Stimulated activated CD8-positive, alpha-beta memory T cell treated with anti-CD3 and anti-CD28 coated beads, Interleukin-7, amount 100 ng/mL, for 48 hours (primary cell): ENCODE data around the gene STT3B.
"Not testable (repeated sequence)": the region's sequence is repeated elsewhere in the genome, so short reads cannot be mapped to it uniquely, and the experiment has no call there.

Experiments
- DNase-seq, 2 donors: peaks; one replicate each; pipeline ENCODE4 v3.0.0-alpha.2; 2020; ENCODE audit warnings: low read depth in 1 of 2; ENCODE audit errors: extremely low read depth in 1 of 2

Gene STT3B

DNA sequence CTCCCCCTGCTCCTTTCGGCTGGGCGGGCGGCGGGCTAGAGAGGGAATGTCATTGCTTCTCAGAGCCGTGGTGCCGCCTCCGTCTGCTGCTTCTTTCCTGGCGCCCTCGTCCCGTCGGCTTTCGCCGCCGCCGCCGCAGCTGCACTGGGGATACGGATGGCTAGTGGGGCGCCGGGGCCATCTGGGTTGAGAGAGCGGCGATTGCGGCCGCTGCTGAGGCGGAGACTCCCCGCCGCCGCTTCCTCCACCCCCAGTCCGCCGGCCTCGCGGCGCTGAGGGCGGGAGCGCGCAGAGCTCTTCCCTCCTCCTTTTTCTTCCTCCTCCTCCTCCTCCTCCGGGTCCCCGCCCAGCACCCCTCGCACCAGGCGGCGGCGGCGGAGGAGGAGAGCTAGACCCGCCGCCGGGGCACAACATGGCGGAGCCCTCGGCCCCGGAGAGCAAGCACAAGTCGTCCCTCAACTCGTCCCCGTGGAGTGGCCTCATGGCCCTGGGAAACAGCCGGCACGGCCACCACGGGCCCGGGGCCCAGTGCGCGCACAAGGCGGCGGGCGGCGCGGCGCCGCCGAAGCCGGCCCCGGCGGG is at the start of gene STT3B:
TSS of gene STT3B (plus strand) at position 339 of the 582 bp plus-strand sequence. CDS start at position 413, 74 bp downstream.
- peak; percentile 67 to 71 for DNase-seq

GRCh38 chr3:31483776-31484175 is 48.9 kb upstream of the STT3B start:
- no peak for DNase-seq

GRCh38 chr3:31485196-31485595 is 47.5 kb upstream of the STT3B start:
- DNase-seq, result no peak

DNA sequence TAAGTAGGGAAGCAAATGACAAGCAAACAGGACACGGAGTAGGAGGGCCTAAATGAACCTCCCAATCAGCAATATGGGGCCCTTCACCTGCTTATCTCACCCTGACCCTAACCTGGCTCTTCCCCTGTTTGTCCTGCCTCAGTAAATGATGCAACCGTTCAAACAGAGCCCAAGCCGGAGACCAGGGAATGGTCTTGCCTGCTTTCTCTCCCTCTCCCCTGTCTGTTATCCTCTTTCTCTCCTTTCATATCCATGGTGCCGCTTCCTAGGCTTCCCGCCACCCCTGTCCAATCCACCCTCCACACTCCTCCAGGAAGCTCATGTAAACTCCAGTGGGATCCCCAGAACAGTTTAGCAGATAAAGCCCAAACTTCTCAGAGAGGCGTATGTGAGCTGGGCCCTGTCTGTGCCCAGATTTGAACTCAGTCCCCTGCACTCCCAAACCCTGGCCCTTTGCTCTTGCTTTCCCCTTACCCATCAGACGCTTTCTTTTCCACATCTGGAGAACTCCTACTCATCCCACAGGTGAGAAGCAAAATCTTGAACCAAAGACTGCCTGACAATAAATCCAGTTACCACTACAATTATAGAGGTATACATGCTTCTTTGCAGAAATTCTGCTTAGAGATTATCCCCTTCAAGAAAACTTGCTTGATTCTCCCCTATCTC is 45.7 kb upstream of the STT3B start:
- DNase-seq, result no peak

DNA sequence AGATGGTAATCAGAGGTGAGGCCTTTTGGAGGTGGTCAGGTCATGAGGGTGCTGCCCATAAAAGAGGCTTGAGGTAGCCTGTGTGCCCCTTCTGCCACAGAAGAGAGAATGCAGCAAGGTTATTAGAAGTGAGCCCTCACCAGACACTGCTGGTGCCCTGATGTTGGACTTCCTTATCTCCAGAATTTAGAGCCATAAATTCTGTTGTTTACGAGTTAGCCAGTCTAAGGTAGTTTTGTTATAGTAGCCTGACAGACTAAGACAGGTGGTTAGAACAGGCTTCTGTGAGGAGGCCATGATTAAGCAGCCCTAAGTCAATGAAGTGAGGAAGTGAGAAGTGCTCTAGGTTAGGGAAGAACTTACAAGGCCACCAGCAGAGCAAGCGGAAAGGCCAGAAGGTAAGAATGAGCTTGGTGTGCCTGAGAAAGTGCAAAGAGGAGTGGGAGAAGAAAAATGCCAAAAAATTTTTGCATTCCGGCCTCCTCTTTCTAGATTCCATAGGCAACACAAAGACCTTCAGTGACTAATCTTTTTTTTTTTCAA is 44.2 kb upstream of the STT3B start:
- DNase-seq, result no peak

- no peak for DNase-seq
Observed at GRCh38 chr3:31490502-31490901, 42.2 kb upstream of the STT3B start.

DNA sequence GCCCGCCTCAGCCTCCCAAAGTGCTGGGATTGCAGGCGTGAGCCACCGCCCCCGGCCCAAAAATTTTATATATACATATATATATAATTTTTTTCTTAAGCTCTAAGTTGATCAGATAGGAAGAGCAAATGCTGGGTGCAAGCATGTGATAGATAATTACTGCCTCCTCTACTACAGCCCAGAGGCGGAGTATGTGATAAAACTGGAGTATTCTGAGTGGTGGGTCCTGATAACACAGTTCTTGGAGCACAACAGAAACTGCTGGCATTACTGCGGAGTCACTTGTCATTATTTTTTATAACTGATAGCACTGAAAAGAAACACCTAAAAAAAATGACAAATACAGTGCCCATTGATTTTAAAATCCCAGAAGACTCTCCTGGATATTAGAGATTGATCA is 41.1 kb upstream of the STT3B start:
- no peak for DNase-seq

- no peak for DNase-seq
Observed at GRCh38 chr3:31493149-31493548, 39.6 kb upstream of the STT3B start.

GRCh38 chr3:31495971-31496665 is 36.6 kb upstream of the STT3B start:
- no peak for DNase-seq

DNA sequence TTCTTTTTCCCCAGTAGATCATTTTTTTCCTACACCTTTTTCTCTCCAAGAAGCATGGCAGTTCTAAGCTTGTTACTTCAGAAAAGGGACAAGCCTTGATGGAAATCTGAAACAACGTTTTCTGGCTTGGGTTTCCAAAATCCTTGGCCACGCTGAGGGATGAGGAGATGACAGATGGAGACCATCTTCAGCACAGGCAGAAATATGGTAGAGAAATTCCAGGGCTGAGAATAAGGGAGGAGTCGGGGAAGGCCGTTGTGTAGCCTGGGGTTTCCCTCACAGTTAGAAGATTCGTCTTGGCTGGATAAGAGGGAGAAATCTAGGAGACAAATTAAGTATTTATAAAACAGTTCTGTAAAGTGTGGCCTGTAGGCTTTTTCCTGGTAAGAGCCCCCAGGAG is 33.9 kb upstream of the STT3B start:
- DNase-seq, result no peak

DNA sequence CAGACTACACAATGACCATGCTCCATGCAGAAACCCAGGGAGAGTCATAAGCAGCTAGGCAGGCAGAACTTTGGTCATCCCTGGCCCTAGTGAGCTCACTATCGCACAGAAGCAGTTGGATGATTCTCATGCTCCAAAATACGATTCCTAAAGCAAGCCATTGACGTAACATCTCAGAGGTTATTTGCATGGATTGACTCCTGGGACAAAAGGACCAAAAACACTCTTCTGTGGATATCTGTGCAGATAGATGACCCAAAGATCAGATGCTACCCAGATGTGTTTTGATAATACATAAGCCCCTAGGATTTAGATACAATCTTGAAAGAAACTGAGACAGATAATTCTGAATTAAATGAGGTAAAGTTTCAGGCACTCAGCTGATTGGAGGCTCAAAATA is 33.4 kb upstream of the STT3B start:
- no peak for DNase-seq

GRCh38 chr3:31502803-31503221 is 29.9 kb upstream of the STT3B start:
- DNase-seq, result no peak

DNA sequence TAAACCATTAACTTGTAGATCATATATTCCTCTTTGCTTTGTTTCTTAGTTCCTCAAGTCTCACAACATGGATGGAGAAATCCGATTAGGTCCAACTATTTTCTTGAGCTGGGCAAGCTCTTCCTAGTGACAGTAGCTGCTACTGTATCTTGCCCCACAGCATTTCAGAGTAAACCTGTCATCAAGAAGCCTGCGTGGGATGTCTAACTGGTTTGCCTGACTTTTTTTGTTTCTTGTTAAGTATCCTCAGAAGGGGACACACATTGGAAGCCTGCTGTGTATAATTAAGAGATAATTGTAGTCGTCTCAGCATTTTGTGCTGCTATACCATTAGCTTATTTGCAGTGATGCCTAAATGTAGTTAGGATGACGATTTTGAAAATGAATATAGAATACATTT is 29.3 kb upstream of the STT3B start:
- no peak for DNase-seq

DNA sequence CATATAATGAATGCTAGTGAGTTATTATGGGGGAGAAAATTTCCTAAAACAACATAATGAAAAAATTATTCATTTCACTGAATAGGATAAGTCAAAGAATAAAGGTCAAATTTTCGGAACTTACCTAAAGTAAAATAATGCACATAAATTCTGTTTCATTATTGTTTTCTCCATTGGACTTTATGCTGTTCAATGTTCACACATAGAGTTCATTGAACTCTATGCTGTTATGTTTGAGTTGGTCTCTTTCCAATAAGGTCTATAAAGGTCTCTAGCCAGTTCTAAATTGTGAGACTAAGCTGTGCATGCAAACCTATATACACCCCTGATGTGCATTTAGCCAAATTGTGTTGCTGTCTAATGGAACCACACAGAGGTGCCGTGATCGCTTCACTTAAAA is 28.5 kb upstream of the STT3B start:
- no peak for DNase-seq

GRCh38 chr3:31505371-31506048 is 27.2 kb upstream of the STT3B start:
- DNase-seq, result no peak

DNA sequence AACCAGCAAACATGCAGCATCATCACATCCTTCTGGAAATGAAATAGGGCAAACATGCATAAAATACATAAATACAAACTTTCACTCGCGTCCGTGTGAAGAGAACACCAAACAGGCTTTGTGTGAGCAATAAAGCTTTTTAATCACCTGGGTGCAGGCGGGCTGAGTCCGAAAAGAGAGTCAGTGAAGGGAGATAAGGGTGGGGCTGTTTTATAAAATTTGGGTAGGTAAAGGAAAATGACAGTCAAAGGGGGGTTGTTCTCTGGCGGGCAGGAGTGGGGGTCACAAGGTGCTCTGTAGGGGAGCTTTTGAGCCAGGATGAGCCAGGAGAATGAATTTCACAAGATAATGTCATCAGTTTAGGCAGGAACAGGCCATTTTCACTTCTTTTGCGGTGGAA is 26.2 kb upstream of the STT3B start:
- DNase-seq, result not testable (repeated sequence)

- no peak for DNase-seq
Observed at GRCh38 chr3:31508452-31509146, 24.1 kb upstream of the STT3B start.

GRCh38 chr3:31509147-31509728 is 23.5 kb upstream of the STT3B start:
- DNase-seq, result no peak

- no peak for DNase-seq
Observed at GRCh38 chr3:31514570-31514969, 18.2 kb upstream of the STT3B start.

GRCh38 chr3:31515486-31516284 is 17.0 kb upstream of the STT3B start:
- no peak for DNase-seq
